Fibroblast of lung (primary cell): ENCODE measurements around the gene SEMA4D. TPM values are rescaled to one million over a fixed set of nuclear protein-coding genes. Genes with fewer than 3 reads are reported as not detected.

Experiments
- DNase-seq, 2 donors: peaks; one replicate each; pipeline versions ENCODE4 v3.0.0 to v3.0.0-alpha.2; 2010; ENCODE audit warnings: low read depth in 2 of 2
- H2AFZ ChIP-seq: 2 replicates; pipeline ENCODE4 v1.5.1; 2012; ENCODE audit warnings: low read length, control low read depth, inconsistent platforms
- H3K27ac ChIP-seq: 2 replicates; pipeline ENCODE4 v1.5.1; 2011; ENCODE audit warnings: low read length, control low read depth; ENCODE audit not compliant: insufficient read depth
- H3K27me3 ChIP-seq: 2 replicates; pipeline ENCODE4 v1.5.1; 2011; ENCODE audit warnings: mild to moderate bottlenecking, low read length; ENCODE audit not compliant: control insufficient read depth, insufficient read depth
- H3K36me3 ChIP-seq: 2 replicates; pipeline ENCODE4 v1.5.1; 2011; ENCODE audit warnings: low read length; ENCODE audit not compliant: control insufficient read depth, insufficient read depth
- H3K4me1 ChIP-seq: 2 replicates; pipeline ENCODE4 v1.5.1; 2011; ENCODE audit warnings: low read length; ENCODE audit not compliant: control insufficient read depth, insufficient read depth; ENCODE audit errors: extremely low read depth
- H3K4me2 ChIP-seq: 2 replicates; pipeline ENCODE4 v1.5.1; 2011; ENCODE audit warnings: low read length, control low read depth; ENCODE audit not compliant: insufficient read depth; ENCODE audit errors: extremely low read depth
- H3K4me3 ChIP-seq, 4 experiments: fragments of 200-600 bp in 1 of 4; sonication (generic) in 1 of 4; replicated peaks in 1 of 4; 2 replicates each; pipeline ENCODE4 v1.5.1; 2011 to 2016; ENCODE audit warnings: low read length in 4 of 4, low read depth in 3 of 4, mild to moderate bottlenecking in 3 of 4, control low read depth in 2 of 4, inconsistent platforms in 1 of 4, mixed read lengths in 1 of 4; ENCODE audit not compliant: insufficient read depth in 1 of 4; ENCODE audit errors: control extremely low read depth in 1 of 4
- H3K79me2 ChIP-seq: 2 replicates; pipeline ENCODE4 v1.5.1; 2012; ENCODE audit warnings: mild to moderate bottlenecking, low read length, inconsistent platforms; ENCODE audit not compliant: control insufficient read depth, insufficient read depth
- H3K9ac ChIP-seq: 2 replicates; pipeline ENCODE4 v1.5.1; 2011; ENCODE audit warnings: mild to moderate bottlenecking, low read length, control low read depth; ENCODE audit not compliant: insufficient read depth
- H3K9me3 ChIP-seq: 2 replicates; pipeline ENCODE4 v1.5.1; 2012; ENCODE audit warnings: low read depth, low read length; ENCODE audit not compliant: control insufficient read depth, insufficient read depth
- H4K20me1 ChIP-seq: 2 replicates; pipeline ENCODE4 v1.5.1; 2011; ENCODE audit warnings: low read length; ENCODE audit not compliant: control insufficient read depth, insufficient read depth; ENCODE audit errors: extremely low read depth
- CTCF ChIP-seq, 2 donors: IDR thresholded peaks in 1 of 2; conservative IDR thresholded peaks in 1 of 2; 1 replicate in 1 of 2; 2 replicates in 1 of 2; pipeline ENCODE4 v1.5.1; 2011 to 2012; ENCODE audit warnings: low read length in 2 of 2, control low read depth in 1 of 2, inconsistent platforms in 1 of 2, low read depth in 1 of 2, mild to moderate bottlenecking in 1 of 2
- EZH2 ChIP-seq: IDR thresholded peaks from 2 replicates; pipeline ENCODE4 v1.5.1; 2012; ENCODE audit warnings: low read length, control low read depth, mild to moderate bottlenecking; ENCODE audit errors: missing control alignments
- polyA plus RNA-seq, 2 donors: library from polyadenylated mRNA; depleted of rRNA in 1 of 2; stranded (reverse) in 1 of 2; unstranded in 1 of 2; fragments of >200 nt; gene quantifications; 2 replicates each; pipeline ENCODE4 v1.2.1, GENCODE V29; 2011 to 2012; ENCODE audit warnings: missing spikeins in 1 of 2
- total RNA-seq: library from RNA; depleted of rRNA; stranded (reverse); fragments of >200 nt; gene quantifications from 2 replicates; pipeline ENCODE4 v1.2.1, GENCODE V29; 2014

The SEMA4D gene
- total and polyA plus RNA-seq, 2 donors (not counting 1 experiment from before 2014, with no cell fraction given): 0.67 to 2.6 TPM

- no peaks in the 10 kb centered on the region for H3K27me3 ChIP-seq
- no peak for TF ChIP-seq CTCF (conservative IDR thresholded peaks at IDR 0.05 in 1 of 2, IDR thresholded peaks at IDR 0.05 in 1 of 2; ENCODE audit: low read depth in 1 of 2, low read length in 2 of 2)
- no peak for TF ChIP-seq EZH2
- no peak for DNase-seq
- no peaks in the 10 kb centered on the region for H3K9me3 ChIP-seq
- H3K4me1 ChIP-seq: no peaks in the 10 kb centered on the region
- no peaks in the 10 kb centered on the region for H4K20me1 ChIP-seq
- H3K79me2 ChIP-seq: no peaks in the 10 kb centered on the region
- no peak overlapping the region for H3K9ac ChIP-seq
- no peak overlapping the region for H2AFZ ChIP-seq
- no peaks in the 10 kb centered on the region for H3K36me3 ChIP-seq
- no peak overlapping the region for H3K4me2 ChIP-seq
- no peak overlapping the region for H3K27ac ChIP-seq
- H3K4me3 ChIP-seq: no peak overlapping the region
Measured at GRCh38 chr9:89367281-89367680, 130.6 kb downstream of the SEMA4D start.

GRCh38 chr9:89366711-89367110 is 131.2 kb downstream of the SEMA4D start:
- Histone ChIP-seq H3K9ac (no peak overlapping the region), H3K36me3 (no peaks in the 10 kb centered on the region), H3K27me3 (no peaks in the 10 kb centered on the region), H3K4me1 (no peaks in the 10 kb centered on the region), H4K20me1 (no peaks in the 10 kb centered on the region), H3K9me3 (no peaks in the 10 kb centered on the region), H3K27ac (no peak overlapping the region), H3K4me3 (no peak overlapping the region), H2AFZ (no peak overlapping the region), H3K79me2 (no peaks in the 10 kb centered on the region), H3K4me2 (no peak overlapping the region)
- no peak for TF ChIP-seq EZH2
- DNase-seq: no peak

DNA sequence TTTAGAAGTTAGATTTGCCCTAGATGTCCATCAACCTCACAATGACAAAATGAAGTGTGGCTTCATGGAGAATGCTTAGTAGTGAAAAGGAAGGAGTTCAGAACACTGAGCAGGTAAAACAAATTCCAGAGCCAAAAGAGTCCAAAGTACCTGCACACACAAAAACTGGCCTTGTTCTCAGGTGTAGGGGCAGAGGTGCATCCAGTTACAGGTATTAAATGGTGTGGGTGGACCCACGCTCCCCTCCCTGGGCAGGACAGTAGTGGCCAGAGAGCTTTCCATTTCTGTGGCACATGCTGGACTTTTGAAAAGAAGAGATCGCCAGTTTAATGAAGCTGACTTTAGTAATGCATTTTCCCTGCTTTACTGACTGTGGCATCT is 132.4 kb downstream of the SEMA4D start:
- H4K20me1 ChIP-seq: no peaks in the 10 kb centered on the region
- no peak overlapping the region for H3K4me3 ChIP-seq
- no peak for DNase-seq
- H3K79me2 ChIP-seq: no peaks in the 10 kb centered on the region
- no peak overlapping the region for H3K9ac ChIP-seq
- no peak overlapping the region for H2AFZ ChIP-seq
- H3K36me3 ChIP-seq: peaks cover 2% of the 10 kb centered on the region
- TF ChIP-seq EZH2 (no peak), CTCF (conservative IDR thresholded peaks at IDR 0.05 in 1 of 2, IDR thresholded peaks at IDR 0.05 in 1 of 2; ENCODE audit: low read depth in 1 of 2, low read length in 2 of 2) (no peak)
- no peaks in the 10 kb centered on the region for H3K27me3 ChIP-seq
- H3K4me2 ChIP-seq: no peak overlapping the region
- H3K27ac ChIP-seq: no peak overlapping the region
- H3K9me3 ChIP-seq: no peaks in the 10 kb centered on the region
- no peaks in the 10 kb centered on the region for H3K4me1 ChIP-seq
